HG03354 (cell line): Measurements from ENCODE around the gene INHBE.
A peak's percentile ranks its signal among the peaks of the same experiment; 100 is the strongest.

ENCODE experiments used
- ATAC-seq: cut with Tn5 transposase; IDR thresholded peaks from one replicate; pipeline ENCODE4 v1.9.1; 2021; ENCODE audit warnings: mild to moderate bottlenecking; ENCODE audit not compliant: unreplicated experiment, poor library complexity, severe bottlenecking

The INHBE gene

DNA sequence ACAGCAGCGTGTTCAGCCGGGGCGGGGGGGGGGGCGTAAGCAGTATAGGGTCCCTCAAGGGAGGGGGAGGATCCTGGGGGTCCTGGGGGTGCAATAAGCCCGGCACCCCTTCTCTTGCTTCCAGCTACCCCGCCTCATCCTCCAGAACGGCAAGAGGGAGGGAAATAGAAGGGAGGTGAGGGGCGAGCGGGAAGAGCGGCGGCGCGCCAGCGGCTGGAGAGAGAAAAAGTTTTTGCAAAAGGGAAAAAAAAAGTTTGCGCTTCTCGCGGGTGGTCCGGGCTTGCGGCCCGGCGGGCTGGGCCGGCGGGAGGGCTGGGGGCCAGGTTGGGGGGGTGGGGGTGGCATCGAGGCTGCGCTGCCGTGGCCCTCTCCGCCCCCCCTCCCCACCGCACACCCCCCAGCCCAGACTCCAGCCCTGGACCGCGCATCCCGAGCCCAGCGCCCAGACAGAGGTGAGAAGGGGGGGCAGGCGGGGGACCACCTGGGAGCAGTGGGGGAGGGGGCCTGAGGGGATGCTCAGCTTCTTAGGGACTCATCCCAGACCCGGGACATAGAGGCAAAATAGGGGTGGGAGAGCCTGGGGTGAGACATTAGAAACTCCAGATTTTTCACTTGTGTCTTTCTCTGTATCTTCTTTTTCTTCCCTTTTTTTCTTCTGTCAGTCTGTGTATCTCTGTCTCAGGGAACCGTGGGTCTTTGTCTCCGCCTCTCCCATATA is 4.8 kb downstream of the INHBE start, which contains the start of gene GLI1:
Gene GLI1, plus strand, starts transcription at position 36 of the 718 bp plus-strand sequence. CDS start 3,907 bp downstream, outside the sequence.
- ATAC-seq, result no peak

DNA sequence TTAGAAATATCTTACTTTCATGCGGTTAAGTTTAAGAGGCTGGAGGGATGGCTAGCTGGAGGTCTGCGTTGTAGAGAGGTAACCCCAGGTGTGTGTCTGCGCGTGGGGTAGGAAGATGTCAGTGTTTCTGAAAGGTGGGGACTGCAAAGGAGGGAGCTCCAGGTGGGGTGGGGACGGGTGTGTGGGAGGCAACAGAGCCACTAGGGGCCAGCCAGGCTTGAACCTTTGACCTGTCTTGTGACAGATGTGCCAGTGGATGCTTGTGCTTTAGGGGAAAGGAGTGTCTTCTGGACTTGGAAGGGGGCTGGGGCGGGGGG is 5.3 kb downstream of the INHBE start:
- no peak for ATAC-seq

DNA sequence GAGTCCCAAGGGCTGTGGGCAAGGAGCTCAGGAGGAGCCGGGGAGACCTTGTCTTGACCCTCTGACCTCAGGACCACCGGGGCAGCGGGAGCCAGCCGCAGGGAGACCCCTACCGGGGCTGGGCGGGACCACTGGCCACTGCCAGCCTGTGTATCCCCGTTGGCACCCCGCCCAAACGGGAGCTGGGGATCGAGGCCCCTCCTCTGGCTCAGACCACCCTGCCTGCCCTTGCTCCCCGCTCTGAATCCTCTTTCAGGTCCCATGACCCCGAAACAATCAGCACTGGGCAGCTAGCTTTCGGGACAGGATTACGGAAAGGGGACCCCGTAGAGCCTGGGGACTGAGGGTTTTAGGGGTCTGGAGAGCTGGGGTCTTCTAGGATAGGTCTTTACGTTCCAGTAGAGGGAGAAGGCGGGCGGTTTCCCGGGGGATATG is 5.8 kb downstream of the INHBE start:
- no peak for ATAC-seq

DNA sequence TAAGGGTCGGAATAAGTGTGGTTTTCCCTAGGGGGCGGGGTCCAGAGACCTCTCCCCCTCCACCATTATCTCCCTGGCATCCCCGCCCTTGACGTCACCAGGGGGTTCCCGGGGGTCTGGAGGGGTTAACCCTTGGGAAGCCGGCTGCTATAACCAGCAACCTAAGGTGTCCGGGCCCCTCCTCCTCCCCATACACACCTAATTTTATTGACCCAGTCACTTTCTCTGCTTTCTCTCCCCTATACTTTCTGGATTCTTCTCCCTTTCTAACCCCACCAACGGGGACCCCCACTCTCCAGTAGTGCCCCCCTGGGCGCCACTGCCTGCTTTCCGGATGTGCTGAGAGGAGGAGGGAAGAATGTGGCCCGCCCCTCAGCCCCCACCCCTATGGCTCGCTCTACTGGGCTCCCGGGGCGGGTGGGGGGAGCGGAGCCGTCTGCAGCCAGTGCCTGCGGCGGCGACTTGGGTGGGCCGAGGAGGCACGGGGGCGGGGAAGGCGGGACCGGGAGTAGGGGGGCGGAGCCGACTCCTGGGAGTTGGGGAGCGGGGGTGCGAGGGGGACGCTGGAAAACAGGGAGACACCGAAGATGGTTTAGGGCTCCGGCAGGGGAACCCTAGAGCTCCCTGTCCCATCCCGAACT is 6.3 kb downstream of the INHBE start:
- no peak for ATAC-seq

DNA sequence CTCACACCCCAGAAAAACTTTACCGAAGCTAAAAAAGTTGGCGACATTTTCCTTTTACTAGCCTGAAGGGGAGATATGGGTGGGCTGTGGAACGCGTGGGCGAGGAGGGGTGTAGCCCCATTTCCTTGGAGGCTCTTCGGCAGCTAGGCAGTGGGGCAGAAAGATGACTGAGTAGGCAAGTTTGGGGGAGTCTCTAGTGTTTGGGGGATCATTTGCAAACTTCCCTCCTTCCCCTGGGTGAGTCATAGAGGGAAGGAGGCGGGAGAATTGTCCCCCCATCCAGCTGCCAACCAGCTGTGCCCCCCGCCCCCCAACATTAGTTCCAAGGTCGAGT is 6.8 kb downstream of the INHBE start:
- no peak for ATAC-seq

DNA sequence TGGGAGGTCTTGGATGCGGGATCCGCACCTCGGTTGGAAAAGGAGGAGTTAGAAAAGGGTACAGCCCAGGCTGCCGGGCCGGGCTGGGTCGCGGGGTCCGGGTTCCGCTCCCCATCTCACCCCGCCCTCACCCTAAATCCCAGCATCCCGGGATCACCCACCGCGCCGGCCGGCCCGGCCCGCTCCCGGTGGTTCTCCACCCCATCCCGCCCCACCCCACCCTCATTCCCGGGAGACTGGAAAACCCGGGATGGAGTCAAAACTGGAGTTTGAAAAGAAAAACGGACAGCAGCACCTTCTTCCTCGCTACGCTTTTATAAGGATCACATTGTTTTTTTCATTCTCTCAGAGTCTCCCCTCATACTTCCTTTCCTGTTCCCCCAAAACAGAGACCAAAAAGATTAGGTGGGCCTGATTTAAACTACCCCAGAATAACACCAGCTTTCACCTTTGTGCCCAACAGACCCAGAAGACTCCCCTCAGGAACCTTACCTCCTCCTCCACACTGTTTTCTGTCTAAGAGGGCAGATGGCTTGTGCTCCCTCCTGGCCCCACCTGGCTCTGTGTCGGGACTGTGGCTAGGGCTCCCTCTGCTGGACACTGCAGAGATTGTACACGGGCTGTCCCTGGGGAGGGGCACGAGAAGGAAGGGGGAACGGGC is 7.3 kb downstream of the INHBE start:
- peak; percentile 65 for ATAC-seq

DNA sequence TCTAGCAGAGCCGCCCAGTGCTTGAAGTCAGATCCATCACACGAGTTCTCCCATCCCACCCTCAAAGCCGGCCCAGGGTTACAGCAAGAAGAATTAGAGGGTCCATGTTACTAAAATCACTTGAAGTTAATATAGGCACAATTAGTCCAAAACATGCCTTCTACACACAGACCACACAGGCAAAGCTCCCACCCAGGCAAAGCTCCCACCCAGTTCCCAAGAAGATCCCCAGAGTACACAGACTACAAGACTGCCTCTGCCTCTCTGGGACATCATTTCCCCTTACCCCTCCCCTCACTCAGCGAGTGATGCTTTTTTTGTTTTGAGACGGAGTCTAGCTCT is 7.8 kb downstream of the INHBE start:
- ATAC-seq, result no peak

DNA sequence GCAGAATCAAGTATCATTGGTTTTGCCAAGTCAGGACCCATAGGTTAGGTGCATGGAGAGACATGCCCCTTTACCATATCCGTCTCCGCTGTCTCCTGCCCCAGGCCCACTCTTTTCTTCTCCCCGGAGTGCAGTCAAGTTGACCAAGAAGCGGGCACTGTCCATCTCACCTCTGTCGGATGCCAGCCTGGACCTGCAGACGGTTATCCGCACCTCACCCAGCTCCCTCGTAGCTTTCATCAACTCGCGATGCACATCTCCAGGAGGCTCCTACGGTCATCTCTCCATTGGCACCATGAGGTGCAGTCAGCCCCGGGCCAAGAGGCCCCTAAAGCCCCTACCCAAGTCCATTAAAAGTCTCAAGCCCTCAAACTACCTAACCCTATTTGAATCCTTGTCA is 9.5 kb downstream of the INHBE start:
- no peak for ATAC-seq

DNA sequence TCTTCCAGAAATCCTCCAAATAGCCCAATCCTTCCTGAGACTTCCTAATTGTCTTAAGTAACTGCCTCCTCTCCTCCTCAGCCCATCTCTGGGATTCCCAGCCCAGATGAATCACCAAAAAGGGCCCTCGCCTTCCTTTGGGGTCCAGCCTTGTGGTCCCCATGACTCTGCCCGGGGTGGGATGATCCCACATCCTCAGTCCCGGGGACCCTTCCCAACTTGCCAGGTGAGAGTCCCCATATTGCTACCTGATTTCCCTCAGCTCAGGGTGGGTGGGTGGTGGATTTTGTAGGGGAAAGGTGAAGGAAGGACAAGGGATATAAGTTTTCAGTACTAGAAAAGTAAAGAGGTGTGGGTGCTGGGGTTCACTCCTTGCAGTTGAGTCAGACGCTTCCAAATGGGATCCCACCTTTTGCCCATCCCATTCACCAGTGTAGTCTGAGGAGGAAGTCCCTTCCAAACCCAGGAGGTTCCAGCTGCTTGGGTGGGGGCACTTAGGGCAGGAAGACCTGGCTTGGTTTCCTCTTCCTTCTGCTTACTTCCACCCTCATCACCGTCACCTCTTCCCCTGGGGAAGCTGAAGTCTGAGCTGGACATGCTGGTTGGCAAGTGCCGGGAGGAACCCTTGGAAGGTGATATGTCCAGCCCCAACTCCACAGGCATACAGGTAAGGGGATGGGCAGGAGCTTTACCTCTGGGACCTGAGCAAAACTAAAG is 10.1 kb downstream of the INHBE start:
- no peak for ATAC-seq

DNA sequence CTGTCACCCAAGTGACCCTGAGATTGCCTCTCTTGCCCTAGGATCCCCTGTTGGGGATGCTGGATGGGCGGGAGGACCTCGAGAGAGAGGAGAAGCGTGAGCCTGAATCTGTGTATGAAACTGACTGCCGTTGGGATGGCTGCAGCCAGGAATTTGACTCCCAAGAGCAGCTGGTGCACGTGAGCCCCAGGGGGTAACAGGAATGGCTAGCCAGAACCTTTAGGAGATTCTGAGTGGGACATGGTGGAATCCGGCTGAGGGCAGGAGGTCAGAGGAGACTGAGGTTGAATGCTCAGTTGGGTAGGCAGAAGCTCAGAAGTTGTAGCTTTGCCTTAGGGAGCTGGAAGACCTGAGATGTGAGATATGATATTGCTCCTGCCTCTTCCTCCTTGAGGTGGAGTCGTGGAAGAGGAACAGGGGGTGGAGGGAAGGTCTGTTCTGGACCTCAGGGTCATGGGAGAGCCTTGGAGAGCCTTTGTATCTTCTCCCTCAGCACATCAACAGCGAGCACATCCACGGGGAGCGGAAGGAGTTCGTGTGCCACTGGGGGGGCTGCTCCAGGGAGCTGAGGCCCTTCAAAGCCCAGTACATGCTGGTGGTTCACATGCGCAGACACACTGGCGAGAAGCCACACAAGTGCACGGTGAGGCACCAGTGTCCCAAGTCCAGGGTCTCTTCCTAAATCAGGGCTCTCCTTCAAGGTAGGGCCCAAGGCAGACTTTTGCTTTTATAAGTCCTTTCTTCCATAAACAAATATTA is 10.8 kb downstream of the INHBE start:
- ATAC-seq, result no peak

DNA sequence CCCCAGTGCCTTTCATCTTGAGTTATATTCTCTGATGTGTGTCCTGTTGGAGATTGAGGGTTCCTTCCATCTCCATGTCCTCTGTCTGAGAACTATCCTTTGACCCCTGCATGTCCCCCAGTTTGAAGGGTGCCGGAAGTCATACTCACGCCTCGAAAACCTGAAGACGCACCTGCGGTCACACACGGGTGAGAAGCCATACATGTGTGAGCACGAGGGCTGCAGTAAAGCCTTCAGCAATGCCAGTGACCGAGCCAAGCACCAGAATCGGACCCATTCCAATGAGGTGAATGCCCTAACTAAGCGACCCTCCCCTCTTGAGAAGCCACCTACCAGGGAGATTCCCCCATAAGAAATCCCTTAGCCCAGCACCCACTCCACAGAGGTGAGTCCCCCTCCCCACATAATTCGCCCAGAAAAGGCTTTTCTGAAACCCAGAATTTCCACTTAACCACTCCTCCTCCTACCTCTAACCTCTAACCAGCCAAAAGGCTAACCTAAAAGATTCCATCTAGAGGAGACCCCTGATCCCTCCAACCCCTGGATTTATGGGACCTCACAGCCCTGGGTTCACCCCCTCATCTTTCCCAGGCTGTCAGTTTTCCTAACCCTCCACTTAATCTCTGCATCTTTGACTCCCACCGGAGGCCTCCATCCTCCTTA is 12.2 kb downstream of the INHBE start:
- no peak for ATAC-seq

DNA sequence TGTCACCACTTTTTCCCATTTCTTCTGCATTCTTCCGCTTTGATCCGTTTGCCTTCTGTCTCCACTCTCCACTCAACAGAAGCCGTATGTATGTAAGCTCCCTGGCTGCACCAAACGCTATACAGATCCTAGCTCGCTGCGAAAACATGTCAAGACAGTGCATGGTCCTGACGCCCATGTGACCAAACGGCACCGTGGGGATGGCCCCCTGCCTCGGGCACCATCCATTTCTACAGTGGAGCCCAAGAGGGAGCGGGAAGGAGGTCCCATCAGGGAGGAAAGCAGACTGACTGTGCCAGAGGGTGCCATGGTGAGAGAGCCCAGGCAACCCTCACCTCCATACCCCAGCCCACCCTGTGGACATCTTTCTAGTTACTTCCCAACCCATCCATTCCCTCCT is 12.8 kb downstream of the INHBE start:
- ATAC-seq, result no peak

DNA sequence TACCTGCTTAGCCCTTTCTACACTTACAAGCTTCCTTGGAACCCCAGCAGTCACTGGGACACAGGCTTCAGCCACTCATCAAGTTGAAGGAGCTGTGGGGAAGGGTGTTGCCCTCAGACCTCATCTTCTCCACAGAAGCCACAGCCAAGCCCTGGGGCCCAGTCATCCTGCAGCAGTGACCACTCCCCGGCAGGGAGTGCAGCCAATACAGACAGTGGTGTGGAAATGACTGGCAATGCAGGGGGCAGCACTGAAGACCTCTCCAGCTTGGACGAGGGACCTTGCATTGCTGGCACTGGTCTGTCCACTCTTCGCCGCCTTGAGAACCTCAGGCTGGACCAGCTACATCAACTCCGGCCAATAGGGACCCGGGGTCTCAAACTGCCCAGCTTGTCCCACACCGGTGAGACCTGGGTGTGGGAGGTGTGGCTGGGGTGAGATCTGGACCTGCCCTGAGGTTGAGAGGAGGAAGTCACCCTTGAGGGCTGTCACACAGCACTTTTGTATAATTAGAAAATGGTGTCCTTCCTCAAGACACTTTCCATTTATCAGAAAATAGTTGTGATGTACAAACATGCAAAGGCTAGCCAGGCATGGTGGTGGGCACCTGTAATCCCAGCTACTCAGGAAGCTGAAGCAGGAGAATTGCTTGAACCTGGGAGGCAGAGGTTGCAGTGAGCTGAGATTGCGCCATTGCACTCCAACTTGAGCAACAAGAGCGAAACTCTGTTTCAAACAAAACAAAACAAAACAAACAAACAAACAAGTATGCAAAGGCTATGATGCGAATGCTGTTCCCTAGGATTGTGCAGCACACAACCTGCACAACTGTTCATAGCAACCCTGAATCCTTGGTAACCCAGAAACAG is 14.4 kb downstream of the INHBE start:
- no peak for ATAC-seq

DNA sequence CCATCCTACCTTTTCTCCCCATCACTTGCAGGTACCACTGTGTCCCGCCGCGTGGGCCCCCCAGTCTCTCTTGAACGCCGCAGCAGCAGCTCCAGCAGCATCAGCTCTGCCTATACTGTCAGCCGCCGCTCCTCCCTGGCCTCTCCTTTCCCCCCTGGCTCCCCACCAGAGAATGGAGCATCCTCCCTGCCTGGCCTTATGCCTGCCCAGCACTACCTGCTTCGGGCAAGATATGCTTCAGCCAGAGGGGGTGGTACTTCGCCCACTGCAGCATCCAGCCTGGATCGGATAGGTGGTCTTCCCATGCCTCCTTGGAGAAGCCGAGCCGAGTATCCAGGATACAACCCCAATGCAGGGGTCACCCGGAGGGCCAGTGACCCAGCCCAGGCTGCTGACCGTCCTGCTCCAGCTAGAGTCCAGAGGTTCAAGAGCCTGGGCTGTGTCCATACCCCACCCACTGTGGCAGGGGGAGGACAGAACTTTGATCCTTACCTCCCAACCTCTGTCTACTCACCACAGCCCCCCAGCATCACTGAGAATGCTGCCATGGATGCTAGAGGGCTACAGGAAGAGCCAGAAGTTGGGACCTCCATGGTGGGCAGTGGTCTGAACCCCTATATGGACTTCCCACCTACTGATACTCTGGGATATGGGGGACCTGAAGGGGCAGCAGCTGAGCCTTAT is 15.3 kb downstream of the INHBE start:
- no peak for ATAC-seq

DNA sequence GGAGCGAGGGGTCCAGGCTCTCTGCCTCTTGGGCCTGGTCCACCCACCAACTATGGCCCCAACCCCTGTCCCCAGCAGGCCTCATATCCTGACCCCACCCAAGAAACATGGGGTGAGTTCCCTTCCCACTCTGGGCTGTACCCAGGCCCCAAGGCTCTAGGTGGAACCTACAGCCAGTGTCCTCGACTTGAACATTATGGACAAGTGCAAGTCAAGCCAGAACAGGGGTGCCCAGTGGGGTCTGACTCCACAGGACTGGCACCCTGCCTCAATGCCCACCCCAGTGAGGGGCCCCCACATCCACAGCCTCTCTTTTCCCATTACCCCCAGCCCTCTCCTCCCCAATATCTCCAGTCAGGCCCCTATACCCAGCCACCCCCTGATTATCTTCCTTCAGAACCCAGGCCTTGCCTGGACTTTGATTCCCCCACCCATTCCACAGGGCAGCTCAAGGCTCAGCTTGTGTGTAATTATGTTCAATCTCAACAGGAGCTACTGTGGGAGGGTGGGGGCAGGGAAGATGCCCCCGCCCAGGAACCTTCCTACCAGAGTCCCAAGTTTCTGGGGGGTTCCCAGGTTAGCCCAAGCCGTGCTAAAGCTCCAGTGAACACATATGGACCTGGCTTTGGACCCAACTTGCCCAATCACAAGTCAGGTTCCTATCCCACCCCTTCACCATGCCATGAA is 16.0 kb downstream of the INHBE start:
- no peak for ATAC-seq

DNA sequence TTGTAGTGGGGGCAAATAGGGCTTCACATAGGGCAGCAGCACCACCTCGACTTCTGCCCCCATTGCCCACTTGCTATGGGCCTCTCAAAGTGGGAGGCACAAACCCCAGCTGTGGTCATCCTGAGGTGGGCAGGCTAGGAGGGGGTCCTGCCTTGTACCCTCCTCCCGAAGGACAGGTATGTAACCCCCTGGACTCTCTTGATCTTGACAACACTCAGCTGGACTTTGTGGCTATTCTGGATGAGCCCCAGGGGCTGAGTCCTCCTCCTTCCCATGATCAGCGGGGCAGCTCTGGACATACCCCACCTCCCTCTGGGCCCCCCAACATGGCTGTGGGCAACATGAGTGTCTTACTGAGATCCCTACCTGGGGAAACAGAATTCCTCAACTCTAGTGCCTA is 16.6 kb downstream of the INHBE start:
- ATAC-seq, result no peak

DNA sequence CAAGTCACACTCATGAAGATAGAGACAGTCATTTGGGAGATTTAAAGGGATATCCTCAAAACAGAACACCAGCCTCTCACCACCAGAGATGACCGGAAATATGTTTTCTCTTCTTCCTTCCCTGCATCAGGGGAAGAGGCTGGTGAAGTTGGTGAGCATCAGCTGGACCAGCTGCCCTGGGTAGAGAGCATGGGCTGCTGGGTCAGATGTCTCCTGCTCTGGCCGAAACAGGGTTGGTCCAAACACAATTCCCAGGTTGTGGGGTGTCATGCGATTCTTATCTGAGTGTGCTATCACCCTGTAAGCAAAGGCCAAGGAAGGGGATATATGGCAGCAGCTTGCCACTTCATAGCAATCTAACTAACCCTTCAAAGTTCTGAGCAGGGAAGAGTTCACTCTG is 17.3 kb downstream of the INHBE start:
- ATAC-seq, result no peak

DNA sequence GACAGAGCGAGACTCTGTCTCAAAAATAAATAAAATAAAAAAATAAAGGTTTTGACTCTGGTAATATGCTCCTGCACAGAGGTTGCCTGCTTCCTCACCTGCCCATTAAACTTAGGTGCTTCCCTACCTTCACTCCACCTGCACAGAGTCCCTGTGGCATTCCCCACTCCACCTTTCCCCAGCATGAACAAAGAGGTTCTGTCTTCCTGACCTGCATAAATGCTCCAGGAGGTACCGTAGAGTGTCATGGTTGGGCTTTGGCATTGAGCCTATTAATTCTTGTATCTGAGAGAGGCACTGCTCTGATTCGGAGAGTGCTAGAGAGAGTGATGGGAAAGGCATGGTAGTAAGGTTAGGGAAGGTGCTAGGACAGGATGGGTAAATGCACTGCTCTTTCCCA is 18.3 kb downstream of the INHBE start:
- no peak for ATAC-seq
